OCI-LY3 (cell line): ENCODE data around the gene PLCB1.

ENCODE experiments used
- H2AFZ ChIP-seq: fragments of 200-600, 300-600 bp; shearing (Covaris generic); 2 replicates; pipeline ENCODE4 v1.6.0; 2014; ENCODE audit warnings: antibody characterized with exemption, low read depth, low read length
- H3K27ac ChIP-seq: fragments of 200-600, 300-600 bp; sonication (generic); 2 replicates; pipeline ENCODE4 v1.5.1; 2014; ENCODE audit warnings: mild to moderate bottlenecking, low read length, moderate library complexity, mixed read lengths
- H3K27me3 ChIP-seq: fragments of 200-600, 300-600 bp; sonication (generic); 2 replicates; pipeline ENCODE4 v1.6.1; 2014; ENCODE audit warnings: low read depth, low read length, mixed read lengths
- H3K36me3 ChIP-seq: fragments of 200-600, 300-600 bp; sonication (generic); replicated peaks from 2 replicates; pipeline ENCODE3; 2014; ENCODE audit warnings: low read depth, low read length, mixed read lengths
- H3K4me1 ChIP-seq: fragments of 300-600, 200-600 bp; sonication (generic); 2 replicates; pipeline ENCODE4 v1.6.1; 2014; ENCODE audit warnings: low read length, mixed read lengths
- H3K4me2 ChIP-seq: fragments of 200-600, 300-600 bp; sonication (generic); 2 replicates; pipeline ENCODE4 v1.6.1; 2014; ENCODE audit warnings: low read length, mixed read lengths
- H3K4me3 ChIP-seq: fragments of 300-600, 200-600 bp; sonication (generic); 2 replicates; pipeline ENCODE4 v1.5.1; 2014; ENCODE audit warnings: antibody characterized with exemption, mild to moderate bottlenecking, low read length, moderate library complexity
- H3K79me2 ChIP-seq: fragments of 300-600, 200-600 bp; shearing (Covaris generic); 2 replicates; pipeline ENCODE4 v1.6.1; 2014; ENCODE audit warnings: mild to moderate bottlenecking, low read length, mixed read lengths
- H3K9ac ChIP-seq: fragments of 300-600, 200-600 bp; shearing (Covaris generic); 2 replicates; pipeline ENCODE4 v1.6.0; 2014; ENCODE audit warnings: mild to moderate bottlenecking, low read length, moderate library complexity
- H3K9me3 ChIP-seq: fragments of 200-600, 300-600 bp; shearing (Covaris generic); 2 replicates; pipeline ENCODE4 v1.6.1; 2014; ENCODE audit warnings: low read length, mixed read lengths; ENCODE audit not compliant: insufficient read depth
- H4K20me1 ChIP-seq: fragments of 200-600, 300-600 bp; sonication (generic); 2 replicates; pipeline ENCODE4 v1.6.1; 2016; ENCODE audit warnings: low read length, mixed read lengths; ENCODE audit not compliant: insufficient read depth
- EZH2phosphoT487 ChIP-seq: fragments of 200-600 bp; shearing (Covaris generic); IDR thresholded peaks from 2 replicates; pipeline ENCODE4 v1.6.1; 2018; ENCODE audit warnings: antibody characterized with exemption, mixed run types, low read depth
- TF ChIP-seq, protein P1 (sequence below): fragments of 200-600, 300-600 bp; sonication (generic); IDR thresholded peaks from 2 replicates; pipeline ENCODE4 v1.5.1; 2014; ENCODE audit warnings: antibody characterized with exemption, low read length, low read depth

PLCB1 gene

DNA sequence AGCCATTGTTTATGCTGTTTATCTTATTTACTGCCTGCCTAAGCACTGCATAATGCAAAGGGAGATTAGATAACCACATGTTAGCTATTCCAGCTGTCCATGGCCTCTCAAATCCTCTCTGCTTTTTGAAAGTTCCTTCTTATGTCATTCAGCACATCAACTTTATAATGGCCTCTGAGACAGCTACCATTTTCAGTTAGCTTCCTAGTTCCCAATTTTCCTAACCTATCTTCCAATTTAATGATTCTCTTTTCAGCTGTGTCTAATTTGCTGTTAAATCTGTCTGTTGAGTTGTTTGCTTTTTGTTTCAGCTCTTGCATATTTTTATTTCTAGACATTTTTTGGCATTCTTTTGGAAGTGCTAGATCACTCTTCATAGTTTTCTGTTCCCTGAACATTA lies 763.4 kb downstream of the PLCB1 start:
- Histone ChIP-seq H3K27me3 (peaks cover 9% of the 10 kb centered on the region; the same call in 1 of the 2 replicates), H2AFZ (no peak overlapping the region), H3K4me2 (no peak overlapping the region), H3K4me1 (no peaks in the 10 kb centered on the region), H4K20me1 (no peaks in the 10 kb centered on the region), H3K79me2 (no peaks in the 10 kb centered on the region), H3K36me3 (no peaks in the 10 kb centered on the region), H3K27ac (no peak overlapping the region), H3K4me3 (no peak overlapping the region), H3K9me3 (peaks cover 16% of the 10 kb centered on the region), H3K9ac (no peak overlapping the region)
- TF ChIP-seq, protein P1, sequence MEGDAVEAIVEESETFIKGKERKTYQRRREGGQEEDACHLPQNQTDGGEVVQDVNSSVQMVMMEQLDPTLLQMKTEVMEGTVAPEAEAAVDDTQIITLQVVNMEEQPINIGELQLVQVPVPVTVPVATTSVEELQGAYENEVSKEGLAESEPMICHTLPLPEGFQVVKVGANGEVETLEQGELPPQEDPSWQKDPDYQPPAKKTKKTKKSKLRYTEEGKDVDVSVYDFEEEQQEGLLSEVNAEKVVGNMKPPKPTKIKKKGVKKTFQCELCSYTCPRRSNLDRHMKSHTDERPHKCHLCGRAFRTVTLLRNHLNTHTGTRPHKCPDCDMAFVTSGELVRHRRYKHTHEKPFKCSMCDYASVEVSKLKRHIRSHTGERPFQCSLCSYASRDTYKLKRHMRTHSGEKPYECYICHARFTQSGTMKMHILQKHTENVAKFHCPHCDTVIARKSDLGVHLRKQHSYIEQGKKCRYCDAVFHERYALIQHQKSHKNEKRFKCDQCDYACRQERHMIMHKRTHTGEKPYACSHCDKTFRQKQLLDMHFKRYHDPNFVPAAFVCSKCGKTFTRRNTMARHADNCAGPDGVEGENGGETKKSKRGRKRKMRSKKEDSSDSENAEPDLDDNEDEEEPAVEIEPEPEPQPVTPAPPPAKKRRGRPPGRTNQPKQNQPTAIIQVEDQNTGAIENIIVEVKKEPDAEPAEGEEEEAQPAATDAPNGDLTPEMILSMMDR: no peak
- no peak for TF ChIP-seq EZH2phosphoT487

DNA sequence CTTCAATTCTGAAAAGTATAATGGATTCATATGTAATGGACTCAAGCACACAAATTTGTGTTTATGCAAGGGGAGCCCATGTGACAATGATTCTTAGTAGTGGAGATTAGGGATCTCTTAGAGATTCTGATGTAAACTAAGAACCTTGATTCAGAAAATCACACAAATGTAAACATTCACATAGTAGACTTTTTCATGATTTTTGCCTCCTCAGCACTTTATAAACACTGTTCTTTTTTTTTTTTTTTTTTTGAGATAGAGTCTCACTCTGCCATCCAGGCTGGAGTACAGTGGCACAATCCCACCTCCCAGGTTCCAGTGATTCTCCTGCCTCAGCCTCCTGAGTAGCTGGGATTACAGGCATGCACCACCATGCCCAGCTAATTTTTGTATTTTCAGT lies 766.8 kb downstream of the PLCB1 start:
- no peaks in the 10 kb centered on the region for H3K36me3 ChIP-seq
- TF ChIP-seq EZH2phosphoT487: no peak
- TF ChIP-seq, protein P1: no peak
- H3K4me1 ChIP-seq: no peaks in the 10 kb centered on the region
- H4K20me1 ChIP-seq: no peaks in the 10 kb centered on the region
- H3K27ac ChIP-seq: no peak overlapping the region
- H3K79me2 ChIP-seq: no peaks in the 10 kb centered on the region
- H2AFZ ChIP-seq: no peak overlapping the region
- H3K27me3 ChIP-seq: peaks cover 9% of the 10 kb centered on the region; the same call in 1 of the 2 replicates
- no peak overlapping the region for H3K4me3 ChIP-seq
- no peak overlapping the region for H3K4me2 ChIP-seq
- H3K9me3 ChIP-seq: peaks cover 16% of the 10 kb centered on the region
- no peak overlapping the region for H3K9ac ChIP-seq

DNA sequence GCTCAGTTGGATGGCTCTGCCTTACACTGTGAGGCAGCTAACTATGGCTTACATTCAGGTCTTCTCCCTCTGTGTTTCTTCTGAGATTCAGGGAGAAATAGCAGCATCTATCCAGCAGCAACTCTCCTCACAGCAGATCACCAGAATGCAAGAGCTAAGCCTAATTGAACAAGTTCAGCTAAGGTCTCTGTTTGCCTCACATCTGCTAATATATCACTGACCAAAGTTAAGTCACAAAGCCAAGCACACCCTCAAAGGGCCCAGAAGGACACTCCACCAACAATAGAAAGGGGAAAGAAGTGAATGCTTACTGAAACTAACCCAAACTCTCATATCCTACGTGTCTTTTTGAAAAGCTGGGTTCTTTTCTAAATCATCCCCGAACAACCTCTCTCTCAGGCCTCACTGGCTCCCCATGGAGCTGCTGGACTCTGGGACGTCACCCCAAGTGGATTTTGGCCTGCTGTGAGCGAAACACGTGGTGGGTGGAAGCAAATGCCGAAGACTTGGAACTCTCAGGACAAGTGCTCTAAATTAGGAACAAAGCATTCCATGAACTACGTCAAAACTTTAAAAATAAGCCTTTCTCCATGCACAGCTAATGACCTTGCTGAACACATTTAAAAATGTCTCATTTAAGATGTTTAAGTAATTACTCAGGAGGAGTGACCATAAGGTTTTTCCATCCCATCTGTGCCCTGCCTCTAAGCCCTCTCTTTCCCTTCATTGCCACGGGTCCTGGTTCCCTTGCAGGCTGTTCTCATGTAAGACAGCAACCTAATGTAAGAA lies 769.4 kb downstream of the PLCB1 start:
- no peaks in the 10 kb centered on the region for H3K79me2 ChIP-seq
- no peaks in the 10 kb centered on the region for H3K36me3 ChIP-seq
- no peak overlapping the region for H3K27ac ChIP-seq
- TF ChIP-seq, protein P1: no peak
- TF ChIP-seq EZH2phosphoT487: no peak
- H3K4me2 ChIP-seq: no peak overlapping the region
- H3K4me1 ChIP-seq: no peaks in the 10 kb centered on the region
- H3K9me3 ChIP-seq: no peaks in the 10 kb centered on the region; the same call in 1 of the 2 replicates
- H3K27me3 ChIP-seq: peaks cover 9% of the 10 kb centered on the region; the same call in 1 of the 2 replicates
- no peak overlapping the region for H2AFZ ChIP-seq
- no peaks in the 10 kb centered on the region for H4K20me1 ChIP-seq
- no peak overlapping the region for H3K9ac ChIP-seq
- H3K4me3 ChIP-seq: no peak overlapping the region

DNA sequence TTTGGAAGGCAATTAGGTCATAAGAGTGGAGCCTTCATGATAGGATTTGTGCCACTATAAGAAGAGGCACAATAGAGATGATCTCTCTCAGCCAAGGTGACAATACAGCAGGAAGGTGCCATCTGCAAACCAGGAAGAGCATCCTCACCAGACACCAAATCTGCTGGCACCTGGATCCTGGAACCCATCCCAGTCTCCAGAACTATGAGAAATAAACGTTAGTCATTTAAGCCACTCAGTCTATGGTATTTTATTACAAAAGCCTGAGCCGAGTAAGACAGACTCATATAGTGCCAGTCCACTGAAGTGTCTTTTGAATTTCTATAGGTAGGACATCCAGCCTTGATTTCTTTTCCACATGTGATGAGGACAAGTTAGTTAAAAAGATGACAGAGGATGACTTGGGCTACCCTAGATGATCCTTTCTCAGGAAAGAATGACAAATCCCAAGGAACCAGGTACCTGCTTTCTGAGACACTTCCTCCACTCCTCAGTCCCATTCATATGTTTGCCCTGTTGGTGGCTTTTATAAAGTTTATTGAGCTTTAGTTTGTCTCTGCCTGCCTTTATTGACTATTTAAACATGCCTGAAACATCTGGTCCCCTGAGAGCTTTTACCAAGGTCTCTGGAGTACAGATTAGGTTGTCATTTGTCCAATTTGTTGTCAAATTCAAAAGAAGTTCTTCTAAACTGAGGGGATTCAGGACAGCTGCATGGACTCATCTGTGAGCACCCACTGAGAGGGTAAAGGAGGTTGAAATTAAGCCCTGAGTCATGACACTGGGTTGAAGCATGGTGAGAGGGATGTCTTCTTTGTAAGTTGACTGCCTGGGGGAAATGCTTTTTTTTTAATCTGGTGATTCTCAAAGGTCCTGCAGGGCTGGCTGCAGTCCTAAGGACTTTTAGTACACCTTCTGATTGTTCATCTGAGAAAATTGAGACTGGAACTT lies 771.9 kb downstream of the PLCB1 start:
- no peaks in the 10 kb centered on the region for H3K36me3 ChIP-seq
- H3K27ac ChIP-seq: no peak overlapping the region
- no peak overlapping the region for H3K4me3 ChIP-seq
- H3K9ac ChIP-seq: no peak overlapping the region
- no peaks in the 10 kb centered on the region for H3K4me1 ChIP-seq
- TF ChIP-seq, protein P1: no peak
- TF ChIP-seq EZH2phosphoT487: no peak
- no peak overlapping the region for H3K4me2 ChIP-seq
- no peaks in the 10 kb centered on the region for H4K20me1 ChIP-seq
- H3K9me3 ChIP-seq: no peaks in the 10 kb centered on the region
- H3K79me2 ChIP-seq: no peaks in the 10 kb centered on the region
- H3K27me3 ChIP-seq: peaks cover 9% of the 10 kb centered on the region; the same call in 1 of the 2 replicates
- H2AFZ ChIP-seq: no peak overlapping the region
